Epidermal melanocyte (primary cell): ENCODE results near the gene EML1.
A peak's percentile ranks its signal among the peaks of the same experiment; 100 is the strongest.
"Not testable (repeated sequence)": the region's sequence is repeated elsewhere in the genome, so short reads cannot be mapped to it uniquely, and the experiment has no call there.

ENCODE experiments used
- DNase-seq: peaks from one replicate; pipeline ENCODE4 v3.0.0; 2011; ENCODE audit warnings: low spot score; ENCODE audit not compliant: insufficient read length

Gene EML1

GRCh38 chr14:99755629-99756603 is 37.3 kb upstream of the EML1 start:
- DNase-seq: peak; percentile 65

DNA sequence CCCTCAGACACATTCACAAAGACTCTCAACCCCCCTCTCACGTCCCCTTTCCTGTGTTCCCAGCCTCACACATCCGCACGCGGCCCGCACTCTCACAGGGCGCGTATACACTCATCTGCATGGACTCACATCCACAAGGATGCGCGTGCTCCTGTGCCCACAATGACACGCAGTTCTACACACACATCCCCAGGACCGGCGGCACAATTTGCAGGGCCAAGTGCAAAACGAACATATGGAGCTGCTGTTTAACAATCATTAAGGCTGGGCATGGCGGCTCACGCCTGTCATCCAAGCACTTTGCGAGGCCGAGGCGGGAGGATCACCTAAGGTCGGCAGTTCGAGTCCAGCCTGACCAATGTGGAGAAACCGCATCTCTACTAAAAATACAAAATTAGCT is 36.4 kb upstream of the EML1 start:
- no peak for DNase-seq

- DNase-seq: no peak
Observed at GRCh38 chr14:99757331-99758070, 35.7 kb upstream of the EML1 start.

DNA sequence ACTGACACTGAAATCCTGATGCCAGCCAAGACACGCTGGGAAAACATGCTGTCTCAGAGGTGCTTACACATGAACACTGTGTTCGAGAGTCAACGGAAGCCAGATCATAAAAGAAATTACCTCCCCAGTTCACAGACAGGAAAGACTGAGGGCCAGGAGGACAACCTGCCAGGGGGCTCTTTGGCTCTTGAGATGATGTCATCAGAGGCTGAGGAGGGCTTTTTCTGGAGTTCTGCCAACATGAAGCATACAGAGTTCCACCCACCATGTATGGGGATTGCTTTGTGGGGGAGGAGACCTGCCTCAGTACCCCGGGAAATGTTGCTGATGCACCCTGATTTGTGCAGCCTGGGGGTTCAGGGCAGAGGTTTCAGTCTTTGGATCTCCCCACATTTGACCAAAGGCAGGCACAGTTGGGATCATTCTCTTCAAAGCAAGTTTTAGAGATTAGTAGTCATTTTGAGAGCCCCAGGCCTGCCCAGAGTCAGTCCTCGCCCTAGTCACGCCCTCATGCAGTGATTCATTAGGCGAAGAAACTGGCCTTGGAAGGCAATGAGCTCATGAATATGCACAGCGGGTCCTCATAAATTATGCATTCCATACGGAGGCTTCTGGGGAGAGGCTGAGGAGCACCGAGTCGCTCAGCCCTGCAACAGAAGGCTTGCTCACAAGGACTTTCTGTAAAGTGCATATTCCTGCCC is 34.9 kb upstream of the EML1 start:
- DNase-seq: no peak

DNA sequence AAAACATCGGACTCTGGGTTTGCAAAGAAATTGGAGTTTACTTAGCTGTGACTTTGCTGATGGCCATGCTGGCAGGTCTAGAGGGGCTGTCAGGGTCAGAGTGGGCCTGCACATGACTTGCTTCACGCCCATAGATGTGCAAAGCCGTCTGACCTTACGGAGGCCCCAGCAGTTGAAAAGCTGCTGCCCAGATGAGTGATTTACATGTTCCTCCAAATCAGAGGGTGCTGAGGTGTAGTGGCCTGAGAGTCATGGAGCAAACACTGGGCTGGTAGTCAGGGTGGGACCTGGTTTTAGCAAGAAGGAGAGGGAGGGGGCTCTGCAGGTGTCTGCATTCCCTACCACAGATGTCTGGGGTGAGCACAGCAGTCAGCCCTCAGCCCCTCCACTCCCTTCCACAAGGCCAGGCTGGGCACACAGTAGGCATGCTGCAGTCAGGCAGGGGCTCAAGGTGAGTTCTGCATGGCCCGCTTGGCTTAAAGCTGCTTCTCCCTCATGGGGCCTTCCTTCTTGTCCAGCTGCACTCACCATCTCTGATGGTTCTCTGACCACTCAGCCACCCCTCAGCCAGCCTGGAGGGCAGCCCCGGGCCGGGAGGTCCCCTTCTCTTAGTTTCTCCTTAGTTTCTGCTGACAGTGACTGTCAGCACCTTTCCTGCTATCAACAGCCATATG is 34.2 kb upstream of the EML1 start:
- DNase-seq: no peak

DNA sequence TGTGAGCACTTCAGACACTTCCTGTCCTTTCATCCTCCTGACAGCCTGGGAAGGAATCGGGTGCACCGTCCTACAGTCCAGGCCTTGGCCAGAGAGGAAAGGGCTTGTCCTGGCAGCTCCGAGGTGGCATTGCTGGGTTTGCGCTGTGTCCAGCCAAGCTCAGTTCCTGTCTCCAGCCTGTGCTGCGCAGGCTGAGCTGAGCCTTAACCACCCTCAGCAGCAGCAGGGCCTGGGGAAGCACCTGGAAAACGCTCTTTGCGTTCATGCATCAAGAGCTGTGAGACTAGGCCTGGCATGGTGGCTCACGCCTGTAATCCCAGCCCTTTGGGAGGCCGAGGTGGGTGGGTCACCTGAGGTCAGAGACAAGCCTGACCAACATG is 33.7 kb upstream of the EML1 start:
- DNase-seq: no peak

- no peak for DNase-seq
Observed at GRCh38 chr14:99760817-99761216, 32.4 kb upstream of the EML1 start.

- not testable (repeated sequence) for DNase-seq
Observed at GRCh38 chr14:99762911-99763310, 30.3 kb upstream of the EML1 start.

DNA sequence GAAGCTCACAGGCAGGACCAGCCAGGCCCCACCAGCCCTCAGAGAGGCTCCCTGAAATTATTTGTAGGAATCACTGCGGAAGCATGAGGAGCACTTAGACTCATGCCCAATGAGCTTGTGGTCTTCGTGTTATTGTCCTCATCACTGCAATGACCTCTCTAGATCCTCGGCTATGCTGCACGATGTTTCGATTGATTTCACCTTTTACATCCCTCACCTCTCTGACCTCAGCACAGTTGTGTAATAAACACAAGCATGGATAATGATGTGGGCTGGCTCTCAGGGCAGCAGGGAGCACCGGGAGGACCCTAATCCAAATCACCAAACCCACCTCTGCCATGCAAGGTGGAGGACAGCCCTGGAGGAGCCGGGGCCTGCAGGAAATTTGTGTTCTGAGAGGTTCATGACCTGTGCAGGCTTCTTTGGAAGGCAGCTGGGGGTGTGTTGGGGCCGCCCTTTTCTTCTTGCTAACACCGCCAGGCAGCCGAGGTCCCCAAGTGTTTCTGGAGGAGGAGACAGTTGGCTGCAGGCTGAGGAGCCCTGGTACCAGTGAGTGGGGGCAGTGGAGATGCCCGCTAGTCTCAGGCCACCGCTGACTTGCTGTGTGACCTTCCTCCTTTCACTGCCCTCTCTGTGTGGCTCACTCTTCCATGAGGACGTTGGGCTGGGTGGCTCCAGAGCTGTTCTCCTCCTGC is 29.5 kb upstream of the EML1 start:
- DNase-seq: no peak

GRCh38 chr14:99764222-99764706 is 28.9 kb upstream of the EML1 start:
- DNase-seq: no peak

- no peak for DNase-seq
Observed at GRCh38 chr14:99768381-99768780, 24.8 kb upstream of the EML1 start.

DNA sequence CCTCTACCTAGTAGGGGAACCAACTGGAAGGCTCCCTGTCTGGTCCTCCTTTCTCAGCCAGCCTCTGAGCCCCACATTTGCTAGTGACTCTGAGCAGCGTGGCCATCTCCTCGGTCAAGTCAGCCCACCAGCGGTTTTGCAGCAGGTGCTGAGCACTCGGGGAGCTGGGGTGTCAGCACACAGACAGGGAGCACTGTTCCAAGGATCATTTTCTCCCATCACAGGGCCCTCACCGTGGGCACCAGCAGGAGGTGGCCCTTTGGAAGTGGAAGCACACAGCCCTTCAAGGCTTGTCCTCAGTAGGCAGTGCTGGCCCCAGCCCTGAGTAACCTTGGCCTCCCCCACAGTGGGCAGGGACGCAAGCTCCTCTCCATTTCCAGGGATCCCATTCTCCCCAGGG is 24.1 kb upstream of the EML1 start:
- no peak for DNase-seq

- no peak for DNase-seq
Observed at GRCh38 chr14:99769799-99770198, 23.4 kb upstream of the EML1 start.

DNA sequence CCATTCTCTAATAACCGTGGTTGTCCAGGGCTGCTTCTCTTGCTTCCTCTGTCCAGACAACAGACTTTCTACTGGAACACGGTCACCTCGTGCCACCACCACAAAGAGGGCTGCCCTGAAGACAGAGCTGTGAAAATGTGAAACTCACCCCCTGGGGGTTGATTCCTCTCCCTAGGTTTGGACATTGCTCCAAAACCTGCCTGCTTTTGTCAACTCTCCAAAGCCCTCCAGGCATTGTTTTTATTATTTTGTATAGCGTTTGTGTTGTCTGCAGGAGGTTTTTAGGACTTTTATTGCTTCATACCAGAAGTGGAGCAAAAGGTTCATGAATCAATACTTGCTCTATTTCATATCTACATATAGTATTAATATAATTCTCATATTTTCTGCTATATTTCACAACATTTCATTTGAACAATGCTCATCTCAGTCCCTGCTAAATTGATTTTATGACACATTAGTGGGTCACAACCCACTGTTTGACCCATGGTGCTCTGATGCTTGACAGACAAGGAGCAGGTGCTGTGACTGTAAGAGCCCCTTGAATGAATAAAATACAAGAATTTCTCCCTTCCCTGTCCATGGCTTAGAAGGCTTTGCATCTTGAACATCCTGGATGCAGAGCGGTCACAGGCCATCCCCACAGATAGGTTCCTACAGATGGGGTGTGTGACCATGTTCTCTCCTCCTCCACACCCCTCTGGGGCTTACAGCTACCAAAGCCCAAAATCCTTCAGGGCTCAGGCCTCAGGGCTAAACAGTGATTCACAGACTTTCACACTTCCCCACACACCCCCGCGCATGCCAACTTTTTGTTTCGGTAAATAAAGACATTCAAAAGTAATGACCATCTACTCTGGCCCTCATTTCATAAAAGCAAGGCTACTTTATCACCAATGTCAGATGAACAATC is 20.6 kb upstream of the EML1 start:
- DNase-seq: no peak

DNA sequence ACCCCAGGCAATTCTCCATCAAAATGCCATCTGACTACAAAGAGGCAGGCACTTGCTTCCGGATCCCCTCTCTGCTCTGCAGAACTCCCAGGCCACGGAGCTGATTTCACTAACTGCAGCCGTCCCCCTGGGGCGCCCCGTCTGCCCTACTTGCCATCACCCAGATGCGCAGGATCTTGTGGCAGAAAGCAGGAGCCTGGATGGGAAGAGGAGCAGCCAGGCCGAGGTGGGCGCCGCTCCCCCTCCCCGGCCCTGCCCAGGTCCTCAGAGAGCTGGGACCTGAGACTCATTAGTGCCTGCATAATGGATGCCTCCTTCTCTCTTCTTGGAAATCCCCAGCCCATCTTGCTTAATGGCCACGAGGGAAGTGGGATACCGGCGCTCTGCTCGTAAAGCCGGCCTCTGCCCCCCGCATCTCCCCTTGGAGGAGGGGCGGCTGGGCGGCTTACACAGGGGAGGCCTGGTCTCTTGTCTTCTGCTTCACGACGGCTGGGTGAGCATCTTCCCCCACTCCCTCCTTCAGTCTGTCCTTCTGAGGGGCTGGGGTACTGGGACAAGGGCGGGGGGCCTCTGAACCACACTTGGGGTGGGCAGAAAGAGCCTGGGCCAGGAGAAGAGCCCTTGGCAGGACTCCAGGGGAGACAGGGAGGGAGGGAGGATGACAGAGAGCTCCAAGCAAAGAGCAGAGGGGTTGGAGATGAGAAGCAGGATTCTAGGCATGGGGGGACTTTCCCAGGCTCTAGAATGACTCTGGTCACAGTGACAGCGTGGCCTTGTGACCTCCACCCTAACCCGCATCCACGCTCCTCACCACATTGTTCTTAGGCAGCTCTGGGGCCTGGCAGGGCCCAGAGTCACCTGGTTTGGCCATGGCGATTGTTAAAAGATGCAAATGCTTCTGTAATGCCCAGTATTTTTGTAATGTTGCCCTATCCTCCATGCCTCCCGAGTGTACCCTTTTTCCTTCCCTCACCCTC is 19.4 kb upstream of the EML1 start:
- no peak for DNase-seq

GRCh38 chr14:99774556-99775307 is 18.5 kb upstream of the EML1 start:
- no peak for DNase-seq

DNA sequence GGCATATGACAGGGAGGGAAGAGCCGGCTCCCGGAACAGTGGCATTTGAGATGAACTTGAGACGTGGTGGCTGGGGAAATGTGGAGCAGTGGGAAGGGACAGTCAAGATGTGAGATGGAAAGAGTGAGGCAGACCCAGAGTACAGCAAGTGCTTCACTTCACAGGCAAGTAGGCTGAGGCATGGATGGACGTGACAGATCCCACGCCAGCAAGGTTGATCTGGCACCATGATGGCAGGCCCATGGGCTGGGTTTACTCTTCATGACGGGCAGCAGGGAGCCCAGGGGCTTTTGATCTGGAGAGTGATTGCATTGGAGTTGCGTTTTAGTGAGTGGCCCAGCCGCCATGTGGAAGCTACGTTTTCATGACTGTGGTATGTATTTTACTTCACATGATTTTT is 17.9 kb upstream of the EML1 start:
- DNase-seq: no peak

DNA sequence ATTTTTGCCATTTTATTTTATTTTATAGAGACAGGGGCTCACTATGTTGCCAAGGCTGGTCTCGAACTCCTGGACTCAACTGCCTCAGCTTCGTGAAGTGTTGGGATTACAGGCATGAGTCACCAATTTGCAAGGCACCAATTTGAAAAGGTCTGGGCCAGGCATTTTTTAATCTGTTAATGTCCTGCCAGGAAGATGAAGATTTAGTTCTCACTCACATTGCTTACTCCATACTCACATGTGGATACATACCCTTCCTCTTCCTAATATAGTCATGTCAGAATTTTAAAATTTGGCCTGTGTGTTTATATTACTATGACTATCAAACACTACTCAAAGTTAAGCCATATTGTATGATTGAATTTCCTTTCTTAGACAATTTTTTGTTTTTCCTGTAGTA is 15.3 kb upstream of the EML1 start:
- no peak for DNase-seq
